NCI-H1436 (cell line): ENCODE results near the gene PRKG1.

Experiments used
- DNase-seq: peaks from one replicate; lab custom pipeline; 2025; lab: John Stamatoyannopoulos, UW

Gene PRKG1

DNA sequence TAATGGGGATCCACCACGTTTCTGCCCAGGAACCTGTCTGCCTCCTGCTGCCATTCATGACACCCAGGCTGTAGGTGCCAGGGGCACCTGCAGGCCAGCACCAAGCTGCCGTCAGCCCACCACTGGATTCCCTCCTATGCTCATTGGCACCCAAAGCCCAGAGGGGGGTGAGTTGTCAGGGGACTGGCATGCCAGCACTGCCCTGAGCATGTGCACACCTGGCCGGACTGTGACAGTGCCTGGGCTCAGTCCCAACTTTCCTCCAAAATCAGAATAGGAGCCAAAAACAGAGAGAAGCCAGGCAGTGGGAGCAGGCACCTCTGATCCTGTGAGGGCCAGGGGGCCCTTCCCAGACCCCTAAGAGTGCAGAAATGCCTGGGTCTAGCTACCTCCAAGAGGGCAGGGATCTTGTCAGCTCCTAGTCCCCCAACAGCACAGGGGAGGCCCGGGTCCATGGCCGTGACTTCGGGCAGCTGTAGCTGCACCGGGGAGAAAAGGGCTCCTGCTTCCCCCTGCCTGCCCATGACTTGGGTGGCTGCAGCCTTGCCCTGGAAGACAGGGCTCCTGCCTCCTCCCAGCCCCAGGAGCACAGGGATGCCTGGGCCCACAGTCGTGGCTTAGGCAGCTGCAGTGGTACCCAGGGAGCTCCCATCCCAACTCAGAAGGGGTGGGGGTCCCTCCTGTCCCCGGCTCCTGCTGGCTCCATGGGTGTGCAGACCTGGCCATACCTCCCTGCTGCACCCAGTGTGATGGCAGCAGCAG lies 990.0 kb downstream of the PRKG1 start:
- DNase-seq = no peak

DNA sequence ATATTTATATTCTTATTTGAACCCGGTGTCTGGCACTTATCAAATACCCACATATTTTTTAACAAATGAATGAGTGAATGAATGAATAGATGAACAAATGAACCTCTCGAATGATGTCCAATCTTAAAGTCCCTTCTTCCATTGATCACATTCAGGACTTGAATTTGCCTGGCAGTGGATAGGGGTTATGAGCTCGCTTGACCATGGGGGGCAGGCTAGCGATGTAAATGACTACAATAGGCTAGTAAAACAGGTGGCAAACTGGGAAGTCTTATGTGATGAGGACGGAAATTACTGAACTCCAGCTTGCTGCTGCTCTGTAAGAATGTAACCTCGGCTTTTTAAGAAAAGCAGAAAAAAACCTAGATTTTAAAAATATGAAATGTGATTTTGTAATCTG lies 992.1 kb downstream of the PRKG1 start:
- no peak for DNase-seq

DNA sequence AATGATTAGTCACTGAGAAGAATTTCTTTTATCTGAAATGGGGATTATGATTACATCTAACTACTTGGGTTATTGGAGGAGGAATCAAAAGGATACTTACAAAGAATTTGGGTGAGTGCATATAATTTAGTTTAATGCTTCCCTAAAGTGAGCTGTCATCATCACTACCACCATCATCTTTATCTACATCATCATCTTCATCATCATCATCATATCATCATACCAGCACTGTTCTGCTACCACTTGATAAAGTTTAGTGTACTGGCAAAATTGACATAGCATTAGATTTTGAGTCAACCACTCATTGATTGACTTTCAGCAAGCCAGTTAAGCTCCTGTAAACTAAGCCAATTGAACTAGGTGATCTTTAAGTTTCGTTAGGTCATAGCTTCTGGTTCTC lies 994.2 kb downstream of the PRKG1 start:
- no peak for DNase-seq

DNA sequence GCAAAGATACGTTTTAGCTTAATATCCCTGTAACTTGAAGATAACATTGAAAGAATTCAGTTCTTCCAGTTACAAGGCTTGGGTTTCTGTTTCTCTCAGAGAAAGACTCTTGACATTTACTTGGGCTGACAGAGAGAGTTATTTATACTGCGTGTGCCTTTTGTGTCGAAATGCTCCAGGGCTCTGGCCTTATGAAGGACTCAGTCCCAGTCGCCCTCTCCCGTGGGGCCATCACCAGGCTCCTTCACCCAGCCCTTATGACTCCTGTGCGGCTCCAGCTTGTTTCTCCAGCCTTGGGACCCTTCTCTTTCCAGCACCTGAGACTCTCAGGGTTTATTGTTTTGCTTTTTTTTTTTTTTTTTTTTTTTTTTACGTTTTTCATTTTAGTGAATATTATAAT lies 997.5 kb downstream of the PRKG1 start:
- no peak for DNase-seq

DNA sequence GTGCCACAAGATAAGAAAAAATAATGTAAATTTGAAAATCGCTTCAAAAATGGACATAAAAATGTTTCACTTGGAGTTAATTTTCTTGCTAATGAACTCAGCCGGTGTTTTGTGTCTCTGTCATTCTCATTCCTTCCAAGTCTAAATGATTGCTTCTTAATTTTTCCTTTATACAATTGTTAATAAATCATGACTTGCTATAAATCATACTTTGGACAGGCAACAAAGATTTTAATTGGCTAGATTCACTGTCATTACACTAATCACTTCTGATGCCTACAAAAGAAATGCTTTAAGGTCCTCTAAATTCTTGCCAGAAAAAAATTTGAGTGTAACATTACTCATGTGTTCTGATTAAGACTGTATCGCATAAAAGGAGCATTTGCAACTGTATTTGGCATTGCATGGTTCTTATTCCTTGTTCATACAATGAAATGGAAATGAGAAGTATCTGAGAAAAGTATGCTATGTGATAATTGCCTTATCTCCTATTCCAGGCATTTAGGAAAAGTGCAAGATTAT lies 1000.3 kb downstream of the PRKG1 start:
- DNase-seq = no peak

DNA sequence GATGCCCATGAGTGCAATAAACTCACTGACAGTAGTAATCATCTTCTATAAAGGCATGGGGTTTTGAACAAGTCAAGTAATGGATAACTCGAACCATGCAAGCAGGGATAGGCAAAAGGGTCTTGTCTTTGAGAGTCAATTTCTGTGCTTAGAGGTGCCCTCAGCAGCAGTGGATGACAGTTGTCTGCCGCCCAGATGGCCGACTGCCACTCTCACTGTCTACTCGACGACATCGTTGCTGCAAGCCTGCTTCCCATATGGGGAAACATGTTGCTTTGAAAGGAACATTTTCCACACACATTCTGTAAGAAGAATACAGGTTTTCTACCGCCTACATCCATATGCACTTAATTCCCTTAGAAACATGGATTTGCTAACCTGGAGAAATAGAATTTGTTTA lies 1003.5 kb downstream of the PRKG1 start:
- DNase-seq = no peak

DNA sequence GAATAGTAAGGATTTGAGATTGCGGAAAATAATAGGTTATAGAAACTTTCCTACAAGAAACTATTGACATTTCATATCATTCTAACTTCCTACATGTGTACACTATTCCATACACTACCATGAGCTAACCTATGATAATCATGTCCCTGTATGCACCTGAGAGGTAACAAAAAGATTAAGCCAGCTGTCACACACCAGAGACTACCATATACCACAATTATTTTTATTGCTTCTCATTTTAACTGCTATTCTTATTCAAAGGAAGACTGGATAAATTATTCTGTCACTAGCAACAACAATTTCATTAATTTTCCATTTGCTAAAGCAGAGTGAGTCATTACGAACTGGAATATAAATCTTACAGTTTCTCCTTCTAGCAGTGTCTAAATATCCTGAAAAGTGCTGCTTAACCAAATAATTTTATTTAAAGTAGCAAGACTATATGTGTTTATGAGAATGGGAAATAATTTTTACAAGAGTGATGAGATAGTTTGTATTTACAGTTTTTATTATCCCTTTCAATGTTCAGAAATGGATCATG lies 1004.2 kb downstream of the PRKG1 start:
- no peak for DNase-seq

DNA sequence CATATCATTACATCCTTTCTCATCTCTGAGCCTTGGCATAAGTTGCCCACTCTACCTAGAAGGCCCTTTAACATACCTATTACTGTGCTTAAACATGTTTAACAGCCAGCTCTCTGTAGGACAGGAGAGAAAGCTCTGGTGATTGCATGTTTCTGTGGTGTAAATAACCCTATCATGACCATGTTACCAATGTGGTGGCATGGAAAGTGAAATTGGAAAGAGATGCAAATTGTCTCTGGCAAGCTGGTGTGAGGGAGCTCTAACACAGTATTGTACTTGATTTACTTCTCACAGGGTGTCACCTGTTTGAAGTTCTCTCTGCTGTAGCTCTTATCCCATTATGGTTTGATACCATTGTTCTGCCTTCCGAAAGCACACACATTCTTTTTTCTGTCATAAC lies 1008.0 kb downstream of the PRKG1 start:
- no peak for DNase-seq

DNA sequence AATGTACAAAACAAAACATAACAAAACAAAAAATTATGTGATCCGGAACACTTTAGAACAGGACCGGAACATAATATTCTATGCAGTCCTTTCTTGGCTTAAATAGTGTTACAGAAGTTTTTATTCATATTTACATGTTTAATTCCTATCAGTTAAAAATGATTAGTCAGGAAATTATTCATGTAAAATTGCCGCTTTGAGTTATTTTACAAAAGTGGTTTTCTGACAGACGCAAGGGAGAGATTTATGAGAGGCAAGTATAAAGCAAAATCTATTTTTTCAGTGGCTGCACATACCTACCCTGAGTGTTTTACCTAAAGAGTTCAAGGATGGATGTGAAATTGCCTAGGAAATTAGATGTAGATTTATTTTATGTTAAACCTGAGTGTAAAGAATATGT lies 1009.1 kb downstream of the PRKG1 start:
- no peak for DNase-seq

DNA sequence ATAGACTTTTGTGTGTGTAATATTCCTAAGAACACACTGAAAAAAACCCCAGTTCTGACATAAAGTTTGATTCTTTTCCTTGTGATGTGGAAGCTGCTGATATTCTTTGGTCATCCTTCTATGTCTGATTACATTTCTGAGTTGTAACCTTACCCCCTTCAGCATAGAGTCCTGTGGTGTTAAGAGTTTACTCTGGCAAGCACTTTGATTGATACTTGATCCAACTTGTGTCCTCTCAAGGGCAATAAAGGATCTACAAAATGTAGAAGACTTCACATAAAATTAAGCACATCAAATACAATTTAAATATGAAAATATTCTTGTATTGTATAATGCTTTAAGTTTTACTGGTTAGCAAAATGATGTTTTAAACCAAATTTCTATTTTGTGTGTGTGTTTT lies 1018.1 kb downstream of the PRKG1 start:
- DNase-seq = no peak

DNA sequence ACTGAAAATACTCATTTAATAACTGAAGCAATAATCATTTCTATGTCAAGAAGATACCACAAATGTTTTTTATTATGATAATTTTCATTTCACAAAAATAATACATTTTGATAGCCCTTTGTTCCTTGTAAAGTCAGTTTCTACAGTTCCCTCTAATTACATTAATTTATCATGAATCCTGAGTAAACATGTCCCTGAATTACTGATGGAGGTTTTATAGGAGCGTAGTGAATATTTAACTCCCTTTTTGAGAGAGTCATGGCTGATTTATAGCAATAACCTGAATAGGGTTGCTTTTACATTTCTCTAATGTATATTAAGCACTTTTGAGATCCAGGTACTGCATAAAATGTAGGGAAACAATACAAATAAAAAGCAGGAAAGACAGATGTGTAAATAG lies 1023.8 kb downstream of the PRKG1 start:
- DNase-seq = no peak

DNA sequence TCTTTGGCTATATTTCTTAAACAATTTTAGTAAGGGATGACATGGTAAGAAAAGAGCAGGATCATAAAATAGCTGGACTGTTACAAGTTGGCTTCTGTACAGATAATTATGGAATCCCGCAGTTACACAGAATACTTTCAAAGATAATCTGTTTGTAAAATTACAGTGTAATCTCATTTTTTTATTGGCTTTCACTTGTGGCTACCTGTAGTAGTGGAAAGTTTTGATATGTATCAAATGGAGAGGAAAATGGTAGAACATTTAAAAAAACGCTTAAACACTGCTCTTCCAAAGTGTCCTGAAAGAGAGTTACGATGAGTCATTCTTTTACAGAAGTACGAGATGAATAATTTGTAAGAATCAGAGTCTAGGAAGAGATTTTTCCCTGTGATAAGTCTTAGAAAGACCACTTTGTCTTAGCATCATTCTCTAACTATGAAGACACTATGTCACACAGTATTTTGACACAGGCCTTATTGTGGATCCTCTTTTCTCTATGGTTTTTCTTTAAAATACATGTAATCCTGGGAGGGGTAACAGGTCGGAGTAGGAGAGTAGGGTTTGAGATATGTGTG lies 1024.8 kb downstream of the PRKG1 start:
- no peak for DNase-seq

DNA sequence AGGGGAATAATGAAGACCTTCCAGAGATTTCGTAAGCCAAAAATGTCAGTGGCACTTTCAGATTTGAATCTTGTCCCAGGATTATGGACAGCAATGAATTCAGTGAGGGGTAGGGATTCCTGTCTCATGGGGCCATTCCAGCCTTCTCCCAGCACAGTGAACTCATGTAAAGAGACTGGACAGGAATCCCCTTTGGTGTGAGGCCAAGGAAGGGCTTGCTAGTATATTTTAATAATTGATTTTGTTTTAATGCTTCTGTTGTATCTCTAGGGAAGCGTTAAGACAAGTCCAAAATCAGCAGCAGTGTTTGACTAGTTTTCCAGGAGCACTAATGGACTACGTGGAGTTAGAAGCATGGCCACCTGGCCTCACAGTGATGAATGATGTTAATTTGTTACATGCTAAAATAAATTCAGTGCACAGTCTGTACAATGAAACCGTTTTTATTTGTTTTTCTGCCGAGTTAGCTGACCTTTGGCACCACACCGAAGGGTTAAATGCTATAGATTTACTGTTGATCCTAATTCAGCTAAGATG lies 1025.8 kb downstream of the PRKG1 start:
- no peak for DNase-seq

DNA sequence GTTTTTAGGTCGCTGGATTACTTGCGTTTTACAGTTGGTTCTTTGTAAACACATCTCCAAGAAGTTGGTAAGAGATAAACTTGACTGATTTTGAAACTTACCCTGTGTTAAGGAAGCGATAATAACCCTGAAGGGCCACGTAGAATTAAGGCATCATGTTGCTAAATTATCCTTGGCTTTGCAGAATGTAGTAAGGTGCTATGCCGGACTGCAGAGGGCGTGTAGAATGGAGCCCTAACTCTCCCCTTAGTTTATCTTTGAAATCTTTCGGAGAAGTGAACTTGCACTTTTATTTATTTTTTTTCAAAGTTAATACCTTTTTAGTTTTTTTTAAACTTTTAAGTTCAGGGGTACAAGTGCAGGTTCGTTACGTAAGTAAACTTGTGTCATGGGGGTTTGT lies 1031.0 kb downstream of the PRKG1 start:
- DNase-seq = no peak

DNA sequence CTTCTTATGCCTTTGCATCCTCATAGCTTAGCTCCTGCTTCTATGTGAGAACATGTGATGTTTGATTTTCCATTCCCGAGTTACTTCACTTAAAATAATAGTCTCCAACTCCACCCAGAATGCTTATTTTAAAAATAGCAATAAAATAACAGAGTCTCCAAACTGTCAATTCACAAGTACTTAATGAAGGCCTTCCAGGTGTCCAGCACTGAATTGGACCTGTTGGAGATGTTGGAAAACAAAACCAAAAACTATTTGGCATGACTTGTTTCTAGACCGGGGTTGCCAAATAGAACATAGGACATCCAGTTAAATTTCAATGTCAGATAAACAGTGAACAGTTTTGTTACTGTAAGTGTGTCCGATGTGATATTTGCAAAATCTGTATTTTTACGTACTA lies 1031.7 kb downstream of the PRKG1 start:
- DNase-seq = no peak

DNA sequence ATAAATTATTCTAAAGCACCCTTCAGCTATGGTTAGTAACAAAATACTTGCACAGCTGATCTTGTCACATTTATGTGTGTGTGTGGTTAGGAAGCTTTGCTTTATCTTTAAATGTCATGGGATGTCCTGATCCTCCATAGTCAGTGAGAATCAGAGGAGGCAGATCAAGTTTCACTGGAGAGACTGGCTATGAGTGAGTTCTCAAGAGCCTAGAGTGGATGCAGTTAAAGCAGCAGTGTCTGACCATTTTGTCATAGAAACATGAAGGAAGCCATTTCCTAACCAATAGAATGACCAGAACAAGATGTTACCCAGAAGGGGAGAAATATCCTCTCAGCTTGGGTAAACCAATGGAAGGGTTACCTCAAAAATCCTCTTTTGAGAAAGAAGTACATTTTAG lies 1032.6 kb downstream of the PRKG1 start:
- DNase-seq = no peak

DNA sequence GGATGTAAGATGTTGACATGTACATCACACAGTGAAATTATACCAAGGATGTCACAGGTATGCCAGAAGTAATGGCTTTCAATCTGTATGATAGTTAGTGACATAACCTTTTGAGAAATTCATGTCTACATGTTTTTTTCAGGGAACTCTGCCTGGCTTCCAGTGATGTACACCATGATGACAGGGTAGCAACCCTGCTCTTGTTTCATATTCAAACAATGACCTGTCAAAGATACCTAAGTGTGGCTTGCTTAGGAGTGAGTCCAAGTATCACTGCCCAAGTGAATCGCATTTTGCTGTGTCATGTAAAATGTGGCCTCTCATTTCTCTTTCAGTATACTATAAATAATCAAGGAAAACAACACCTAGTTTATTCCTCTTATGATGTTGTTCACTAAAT lies 1033.9 kb downstream of the PRKG1 start:
- no peak for DNase-seq

DNA sequence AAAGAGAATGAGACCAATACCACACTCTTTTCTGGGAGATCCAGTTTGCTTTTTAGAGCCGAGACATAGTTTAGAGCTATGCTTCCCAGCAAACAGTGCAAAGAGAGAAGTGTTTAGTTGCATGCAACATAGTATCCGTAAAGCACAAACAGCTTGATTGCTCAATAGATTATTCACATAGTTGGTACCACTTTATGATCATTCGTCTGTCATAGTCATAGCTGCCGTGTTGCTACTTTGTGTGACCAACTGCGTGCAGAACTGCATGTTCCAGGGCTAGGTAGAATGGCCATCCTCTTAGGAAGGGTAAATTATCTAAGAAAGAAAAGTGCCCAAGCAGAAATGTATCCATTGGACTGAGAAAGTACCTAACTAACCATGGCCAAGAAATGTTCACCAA lies 1036.3 kb downstream of the PRKG1 start:
- DNase-seq = no peak

DNA sequence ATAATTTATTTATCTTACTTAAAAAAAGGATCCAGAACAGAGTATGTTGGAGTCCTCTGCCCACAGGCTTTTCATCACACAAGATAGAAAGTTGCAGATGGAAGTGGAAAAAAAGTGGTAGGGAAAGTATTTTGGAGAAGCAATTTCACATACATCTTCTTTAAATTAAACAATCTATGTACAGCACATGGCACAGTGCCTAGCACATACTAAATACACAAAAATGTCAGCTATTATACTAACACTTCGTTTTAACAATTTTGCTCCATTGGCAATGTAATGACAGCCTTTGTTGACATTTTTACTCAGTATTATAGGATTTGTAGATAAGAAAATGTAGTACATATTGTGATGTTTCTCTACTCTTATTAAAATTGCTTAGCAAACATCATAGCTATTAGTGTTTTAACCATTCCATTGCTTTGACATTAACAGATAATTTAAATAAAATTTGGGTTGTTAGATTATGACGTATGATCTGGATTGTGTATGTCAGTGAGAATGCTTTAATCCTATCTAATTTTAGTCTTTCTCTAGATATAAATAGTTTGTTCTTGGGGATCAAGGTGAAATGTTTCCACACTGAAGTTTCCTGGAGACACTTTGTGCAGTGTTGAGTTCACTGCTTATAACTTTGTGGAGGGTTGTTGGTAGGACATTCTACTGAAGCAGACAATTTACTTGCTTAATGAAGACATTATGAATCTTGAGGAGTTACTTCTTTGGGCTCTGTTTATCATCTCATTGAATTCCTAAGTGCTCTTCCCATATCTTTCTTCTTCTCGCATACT lies 1037.0 kb downstream of the PRKG1 start:
- DNase-seq = no peak

DNA sequence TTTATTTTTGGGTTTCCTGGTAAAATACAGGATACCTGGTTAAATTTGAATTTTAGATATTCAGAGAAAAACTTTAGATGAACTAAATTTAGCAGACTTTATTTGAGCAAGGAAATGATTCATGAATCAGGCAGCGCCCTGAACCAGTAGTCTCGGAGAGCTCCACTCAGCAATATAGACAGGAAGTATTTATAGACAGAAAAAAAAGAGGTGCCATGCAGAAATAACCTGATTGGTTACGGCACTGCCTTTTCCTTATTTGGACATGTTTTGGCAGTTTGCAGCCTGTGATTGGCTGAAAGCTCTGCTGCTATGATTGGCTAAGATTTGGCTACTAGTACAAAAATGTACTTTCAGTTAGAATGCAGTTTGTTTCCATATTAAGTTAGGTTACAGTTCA lies 1041.5 kb downstream of the PRKG1 start:
- no peak for DNase-seq

DNA sequence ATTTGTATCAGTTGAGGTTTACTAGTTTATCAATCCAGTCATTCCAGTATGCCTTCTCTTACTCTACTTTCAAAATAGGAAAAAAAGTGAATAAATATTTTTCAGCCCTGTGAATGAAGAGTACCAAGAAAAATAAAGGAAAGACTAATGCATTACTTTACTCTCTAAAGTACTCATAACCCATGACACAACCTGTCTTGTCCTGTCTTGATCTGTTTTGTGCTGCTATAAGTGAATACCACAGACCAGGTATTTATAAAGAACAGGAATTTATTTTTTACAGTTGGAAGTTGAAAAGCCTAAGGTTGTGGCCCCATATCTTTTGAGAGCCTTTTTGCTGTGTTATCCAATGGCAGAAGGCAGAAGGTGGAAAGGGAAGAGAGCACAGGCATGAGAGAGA lies 1045.2 kb downstream of the PRKG1 start:
- DNase-seq = no peak

DNA sequence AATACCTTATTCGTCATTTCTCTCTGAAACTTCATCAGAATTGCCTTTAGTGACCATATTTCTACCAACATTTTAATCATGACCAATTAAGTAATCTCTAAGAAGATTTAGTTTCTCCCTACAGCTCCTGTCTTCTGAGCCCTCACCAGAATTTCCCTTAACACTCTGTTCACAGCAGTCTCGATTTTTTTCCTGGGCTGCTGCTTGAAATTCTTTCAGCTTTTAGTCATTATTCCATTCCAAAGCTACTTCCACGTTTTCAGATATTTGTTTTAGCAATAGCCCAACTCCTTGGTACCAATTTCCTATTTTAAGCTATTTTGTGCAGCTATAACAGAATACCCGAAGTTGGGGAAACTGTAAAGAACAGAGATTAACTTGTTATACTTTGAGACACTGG lies 1047.4 kb downstream of the PRKG1 start:
- no peak for DNase-seq
